Measurements from ENCODE around the gene CTSS. TPM values are rescaled to one million over a fixed set of nuclear protein-coding genes. Genes with fewer than 3 reads are reported as not detected.

CTSS gene
- total and polyA plus RNA-seq, 2 donors (not counting 1 experiment from before 2014, with no cell fraction given) = 106 to 221 TPM

GRCh38 chr1:150787455-150787854, 21.9 kb upstream of the CTSS start:
- TF ChIP-seq EZH2 (IDR thresholded peaks at IDR 0.05; ENCODE audit: borderline replicate concordance, insufficient read depth, low read depth, low read length, poor library complexity, severe bottlenecking) (no peak), CTCF (IDR thresholded peaks at IDR 0.05) (no peak)
- no peak for DNase-seq
- POLR2A ChIA-PET = interaction anchor here (0.6 kb wide), 1 partner anchor 9 kb away, joined by 8 read pairs; no protein-coding TSS in a partner anchor
- no peak for ATAC-seq (ENCODE audit: low read depth)
- Histone ChIP-seq H3K4me3 (ENCODE audit: control extremely low read depth in 1 of 5, extremely low read depth in 1 of 5, insufficient read depth in 1 of 5, low read depth in 2 of 5, low read length in 4 of 5) (no peak overlapping the region), H3K27ac (ENCODE audit: low read length in 2 of 2) (no peak overlapping the region), H4K20me1 (ENCODE audit: control insufficient read depth, insufficient read depth, low read length, poor library complexity, severe bottlenecking) (no peaks in the 10 kb centered on the region), H3K9me3 (ENCODE audit: control extremely low read depth in 1 of 3, control insufficient read depth in 2 of 3, insufficient read depth in 1 of 3, low read length in 2 of 3) (peaks cover 0 to 2% (median 0%) of the 10 kb centered on the region in 3 donors), H2AFZ (ENCODE audit: insufficient read depth, low read depth, low read length, poor library complexity, severe bottlenecking) (peak overlapping the region; percentile 9), H3K27me3 (replicated peaks in 1 of 4; ENCODE audit: control extremely low read depth in 1 of 4, control insufficient read depth in 3 of 4, insufficient read depth in 4 of 4, low read length in 3 of 4) (no peaks in the 10 kb centered on the region), H3K9ac (ENCODE audit: low read length) (no peak overlapping the region), H3K79me2 (ENCODE audit: control insufficient read depth, insufficient read depth, low read length) (no peaks in the 10 kb centered on the region), H3K36me3 (replicated peaks in 1 of 2; ENCODE audit: control extremely low read depth in 1 of 2, control insufficient read depth in 1 of 2, extremely low read depth in 1 of 2, insufficient read depth in 2 of 2, low read length in 1 of 2) (no peaks in the 10 kb centered on the region), H3K4me1 (ENCODE audit: control insufficient read depth in 2 of 2, insufficient read depth in 2 of 2, low read length in 2 of 2) (peaks cover 9 to 14% of the 10 kb centered on the region in 2 donors), H3K4me2 (replicated peaks; ENCODE audit: low read depth, low read length, poor library complexity, severe bottlenecking) (peak overlapping the region; percentile 19)
- CTCF ChIA-PET = interaction anchor here (0.6 to 1.8 kb wide), 5 partner anchors 22 to 622 kb away, joined by 3 to 5 read pairs (median 3); partner anchors contain the start of genes CTSS and MINDY1
- peaks cover 18% of the 10 kb centered on the region for H3K4me1 Mint-ChIP-seq
- peak overlapping the region; percentile 80 for H3K27ac Mint-ChIP-seq
- no peaks in the 10 kb centered on the region for H3K27me3 Mint-ChIP-seq
- intact Hi-C loops (cut with micrococcal nuclease) = no loop called here
- no peaks in the 10 kb centered on the region for H3K9me3 Mint-ChIP-seq (ENCODE audit: insufficient read depth)
- no peak overlapping the region for H3K4me3 Mint-ChIP-seq

GRCh38 chr1:150780510-150780909, 14.9 kb upstream of the CTSS start:
- Mint-ChIP-seq H3K4me1 (peaks cover 5% of the 10 kb centered on the region), H3K9me3 (ENCODE audit: insufficient read depth) (no peaks in the 10 kb centered on the region), H3K4me3 (no peak overlapping the region), H3K27me3 (no peaks in the 10 kb centered on the region), H3K27ac (no peak overlapping the region)
- H3K4me1 ChIP-seq (ENCODE audit: control insufficient read depth in 2 of 2, insufficient read depth in 2 of 2, low read length in 2 of 2) = no peaks in the 10 kb centered on the region
- ATAC-seq (ENCODE audit: low read depth) (no peak), DNase-seq (no peak)
- H3K4me2 ChIP-seq (replicated peaks; ENCODE audit: low read depth, low read length, poor library complexity, severe bottlenecking) = no peak overlapping the region
- H3K27me3 ChIP-seq (replicated peaks in 1 of 4; ENCODE audit: control extremely low read depth in 1 of 4, control insufficient read depth in 3 of 4, insufficient read depth in 4 of 4, low read length in 3 of 4) = no peaks in the 10 kb centered on the region
- ChIA-PET CTCF (no interaction called here), POLR2A (no interaction called here)
- intact Hi-C loops (cut with micrococcal nuclease) = no loop called here
- TF ChIP-seq EZH2 (IDR thresholded peaks at IDR 0.05; ENCODE audit: borderline replicate concordance, insufficient read depth, low read depth, low read length, poor library complexity, severe bottlenecking) (no peak), CTCF (IDR thresholded peaks at IDR 0.05) (no peak)
- no peak overlapping the region for H3K27ac ChIP-seq (ENCODE audit: low read length in 2 of 2)
- H3K36me3 ChIP-seq (replicated peaks in 1 of 2; ENCODE audit: control extremely low read depth in 1 of 2, control insufficient read depth in 1 of 2, extremely low read depth in 1 of 2, insufficient read depth in 2 of 2, low read length in 1 of 2) = no peaks in the 10 kb centered on the region
- no peaks in the 10 kb centered on the region for H3K79me2 ChIP-seq (ENCODE audit: control insufficient read depth, insufficient read depth, low read length)
- no peaks in the 10 kb centered on the region for H4K20me1 ChIP-seq (ENCODE audit: control insufficient read depth, insufficient read depth, low read length, poor library complexity, severe bottlenecking)
- H3K9me3 ChIP-seq (ENCODE audit: control extremely low read depth in 1 of 3, control insufficient read depth in 2 of 3, insufficient read depth in 1 of 3, low read length in 2 of 3) = no peaks in the 10 kb centered on the region
- H3K9ac ChIP-seq (ENCODE audit: low read length) = no peak overlapping the region
- no peak overlapping the region for H2AFZ ChIP-seq (ENCODE audit: insufficient read depth, low read depth, low read length, poor library complexity, severe bottlenecking)
- 100% methylated on average over 1 of the region's 3 CpGs for WGBS (ENCODE audit: insufficient coverage)
- H3K4me3 ChIP-seq (ENCODE audit: control extremely low read depth in 1 of 5, extremely low read depth in 1 of 5, insufficient read depth in 1 of 5, low read depth in 2 of 5, low read length in 4 of 5) = no peak overlapping the region

Measured in B cell (primary cell).